SK-N-SH (cell line): Measurements from ENCODE around the gene MYH11.

Experiments
- CHD2 ChIP-seq: fragments of 150-350 bp; IDR thresholded peaks from 2 replicates; pipeline ENCODE4 v1.6.1; 2018; ENCODE audit warnings: low read length; ENCODE audit not compliant: partially characterized antibody
- EP300 ChIP-seq, 2 experiments: IDR thresholded peaks; 2 replicates each; pipeline versions ENCODE4 v1.4.0 to v1.6.1; 2012; ENCODE audit warnings: borderline replicate concordance in 1 of 2, low read depth in 1 of 2, low read length in 1 of 2
- EZH2phosphoT487 ChIP-seq: fragments of 200-600 bp; sonication (generic); IDR thresholded peaks from 2 replicates; pipeline ENCODE4 v1.6.1; 2017; ENCODE audit warnings: low read depth, mixed run types, mild to moderate bottlenecking, antibody characterized with exemption, moderate library complexity, borderline replicate concordance
- FOSL2 ChIP-seq: IDR thresholded peaks from 2 replicates; pipeline ENCODE4 v1.4.0; 2012; ENCODE audit warnings: low read depth, mild to moderate bottlenecking, moderate library complexity, borderline replicate concordance
- JUND ChIP-seq: IDR thresholded peaks from 2 replicates; pipeline ENCODE4 v1.4.0; 2012
- NRF1 ChIP-seq: IDR thresholded peaks from 2 replicates; pipeline ENCODE4 v1.6.1; 2012; ENCODE audit warnings: low read depth, mild to moderate bottlenecking, low read length
- POLR2AphosphoS5 ChIP-seq: IDR thresholded peaks from 2 replicates; pipeline ENCODE4 v1.6.1; 2012; ENCODE audit warnings: low read depth, low read length
- SIN3A ChIP-seq: IDR thresholded peaks from 2 replicates; pipeline ENCODE4 v1.6.1; 2012; ENCODE audit warnings: low read depth, mild to moderate bottlenecking, low read length, moderate library complexity, borderline replicate concordance
- YY1 ChIP-seq: IDR thresholded peaks from 2 replicates; pipeline ENCODE4 v1.4.0; 2012; ENCODE audit warnings: low read depth, mild to moderate bottlenecking
- TF ChIP-seq, protein P1 (sequence below): fragments of 200-600 bp; sonication (generic); IDR thresholded peaks from 2 replicates; pipeline ENCODE4 v1.6.1; 2017; ENCODE audit warnings: antibody characterized with exemption, mild to moderate bottlenecking, moderate library complexity

DNA sequence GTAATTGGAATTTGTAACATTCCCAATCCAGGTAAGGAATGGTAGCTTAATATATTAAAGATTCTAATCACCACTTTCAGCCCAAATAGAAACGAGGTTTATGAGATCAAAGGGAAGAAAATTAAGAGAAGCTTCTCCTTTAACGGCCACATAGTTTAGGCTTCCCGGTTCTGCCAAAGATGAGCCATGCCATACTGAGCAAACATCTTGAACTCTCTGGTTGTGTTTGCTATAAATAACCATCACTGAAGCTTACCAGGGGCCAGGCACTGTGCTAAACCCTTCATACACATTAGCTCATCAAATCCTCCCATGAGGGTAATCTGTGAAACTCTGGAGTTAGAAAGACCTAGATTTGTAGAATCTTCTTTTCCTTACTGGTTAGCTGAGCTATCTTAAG is 2.8 kb downstream of the MYH11 start:
- TF ChIP-seq, protein P1, sequence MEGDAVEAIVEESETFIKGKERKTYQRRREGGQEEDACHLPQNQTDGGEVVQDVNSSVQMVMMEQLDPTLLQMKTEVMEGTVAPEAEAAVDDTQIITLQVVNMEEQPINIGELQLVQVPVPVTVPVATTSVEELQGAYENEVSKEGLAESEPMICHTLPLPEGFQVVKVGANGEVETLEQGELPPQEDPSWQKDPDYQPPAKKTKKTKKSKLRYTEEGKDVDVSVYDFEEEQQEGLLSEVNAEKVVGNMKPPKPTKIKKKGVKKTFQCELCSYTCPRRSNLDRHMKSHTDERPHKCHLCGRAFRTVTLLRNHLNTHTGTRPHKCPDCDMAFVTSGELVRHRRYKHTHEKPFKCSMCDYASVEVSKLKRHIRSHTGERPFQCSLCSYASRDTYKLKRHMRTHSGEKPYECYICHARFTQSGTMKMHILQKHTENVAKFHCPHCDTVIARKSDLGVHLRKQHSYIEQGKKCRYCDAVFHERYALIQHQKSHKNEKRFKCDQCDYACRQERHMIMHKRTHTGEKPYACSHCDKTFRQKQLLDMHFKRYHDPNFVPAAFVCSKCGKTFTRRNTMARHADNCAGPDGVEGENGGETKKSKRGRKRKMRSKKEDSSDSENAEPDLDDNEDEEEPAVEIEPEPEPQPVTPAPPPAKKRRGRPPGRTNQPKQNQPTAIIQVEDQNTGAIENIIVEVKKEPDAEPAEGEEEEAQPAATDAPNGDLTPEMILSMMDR = no peak
- no peak for TF ChIP-seq CHD2
- no peak for TF ChIP-seq SIN3A
- no peak for TF ChIP-seq EP300 (IDR thresholded peaks at IDR 0.05; ENCODE audit: borderline replicate concordance in 1 of 2, low read depth in 1 of 2, low read length in 1 of 2)
- no peak for TF ChIP-seq NRF1
- TF ChIP-seq POLR2AphosphoS5 = no peak
- no peak for TF ChIP-seq JUND
- no peak for TF ChIP-seq FOSL2
- TF ChIP-seq YY1 = no peak
- TF ChIP-seq EZH2phosphoT487 = no peak
